GM12878 (cell line): ENCODE data around the gene SUPT7L. TPM values are rescaled to one million over a fixed set of nuclear protein-coding genes. Genes with fewer than 3 reads are reported as not detected.

ENCODE experiments used
- ASH2L ChIP-seq: fragments of 300-600, 200-600 bp; sonication (generic); IDR thresholded peaks from 2 replicates; pipeline ENCODE4 v1.6.1; 2017; ENCODE audit warnings: low read depth, mild to moderate bottlenecking, borderline replicate concordance
- ETV6 ChIP-seq, 2 experiments: fragments of 450-650 bp in 1 of 2; IDR thresholded peaks in 1 of 2; conservative IDR thresholded peaks in 1 of 2; 2 replicates each; pipeline ENCODE4 v1.6.1; 2014; ENCODE audit warnings: antibody characterized with exemption in 1 of 2, borderline replicate concordance in 1 of 2, low read depth in 1 of 2, mild to moderate bottlenecking in 1 of 2, moderate library complexity in 1 of 2
- FOS ChIP-seq: IDR thresholded peaks from 3 replicates; pipeline ENCODE4 v1.6.1; 2011; ENCODE audit warnings: borderline replicate concordance; ENCODE audit not compliant: insufficient read length; ENCODE audit errors: extremely low read depth
- HCFC1 ChIP-seq: fragments of 150-350 bp; IDR thresholded peaks from 2 replicates; pipeline ENCODE4 v1.6.1; 2014; ENCODE audit warnings: low read length
- IKZF1 ChIP-seq: fragments of 450-650 bp; conservative IDR thresholded peaks from 2 replicates; pipeline ENCODE4 v1.6.1; 2017; ENCODE audit warnings: antibody characterized with exemption, mild to moderate bottlenecking
- JUNB ChIP-seq: IDR thresholded peaks from 2 replicates; pipeline ENCODE4 v1.6.1; 2016; ENCODE audit warnings: antibody characterized with exemption, mild to moderate bottlenecking
- LARP7 ChIP-seq: fragments of 450-650 bp; IDR thresholded peaks from 2 replicates; pipeline ENCODE4 v1.6.1; 2017; ENCODE audit warnings: mild to moderate bottlenecking
- MAX ChIP-seq: IDR thresholded peaks from 2 replicates; pipeline ENCODE4 v1.6.1; 2012; ENCODE audit warnings: low read depth, low read length, improper control_type of control experiment
- PAX8 ChIP-seq: fragments of 450-650 bp; IDR thresholded peaks from 2 replicates; pipeline ENCODE4 v1.6.1; 2017; ENCODE audit warnings: mild to moderate bottlenecking, moderate library complexity
- PBX3 ChIP-seq: IDR thresholded peaks from 2 replicates; pipeline ENCODE4 v1.6.1; 2011; ENCODE audit warnings: mild to moderate bottlenecking, low read depth, low read length, moderate library complexity; ENCODE audit not compliant: insufficient replicate concordance
- RELA ChIP-seq: fragments of 450-650 bp; IDR thresholded peaks from 2 replicates; pipeline ENCODE4 v1.8.0; 2014; ENCODE audit warnings: borderline replicate concordance; ENCODE audit not compliant: partially characterized antibody
- SMARCA5 ChIP-seq: fragments of 450-650 bp; IDR thresholded peaks from 2 replicates; pipeline ENCODE4 v1.6.1; 2017; ENCODE audit warnings: mild to moderate bottlenecking
- SREBF1 ChIP-seq: IDR thresholded peaks from 2 replicates; pipeline ENCODE4 v1.6.1; 2012; ENCODE audit warnings: mild to moderate bottlenecking, low read length
- TCF3 ChIP-seq: IDR thresholded peaks from 2 replicates; pipeline ENCODE4 v1.6.1; 2012; ENCODE audit warnings: low read depth, mild to moderate bottlenecking, low read length, borderline replicate concordance; ENCODE audit not compliant: insufficient read depth
- USF1 ChIP-seq: IDR thresholded peaks from 2 replicates; pipeline ENCODE4 v1.6.1; 2011; ENCODE audit warnings: borderline replicate concordance, low read depth, mild to moderate bottlenecking, moderate library complexity, mixed read lengths, low read length; ENCODE audit not compliant: insufficient read depth; ENCODE audit errors: extremely low read length
- ZBTB40 ChIP-seq: fragments of 450-650 bp; IDR thresholded peaks from 2 replicates; pipeline ENCODE4 v1.6.1; 2016; ENCODE audit warnings: mild to moderate bottlenecking, moderate library complexity, borderline replicate concordance
- ZNF384 ChIP-seq: IDR thresholded peaks from 2 replicates; pipeline ENCODE4 v1.6.1; 2012; ENCODE audit warnings: low read depth, mild to moderate bottlenecking, low read length, improper control_type of control experiment, borderline replicate concordance
- ZNF687 ChIP-seq: fragments of 450-650 bp; IDR thresholded peaks from 2 replicates; pipeline ENCODE4 v1.6.1; 2017; ENCODE audit warnings: mild to moderate bottlenecking, moderate library complexity
- polyA plus RNA-seq, 11 experiments: library from polyadenylated mRNA; depleted of rRNA in 4 of 11; unstranded in 6 of 11; stranded (reverse) in 5 of 11; fragments of >200 nt; fragmentation: Nextera tagmentation in 4 of 11; fragmentation: Illumina TruSeq in 1 of 11; extraction: Ambion mirVana in 4 of 11; extraction: Trizol in 1 of 11; gene quantifications; 1 replicate in 1 of 11; 2 replicates in 10 of 11; pipeline versions ENCODE4 v1.2.1 to v1.2.3, GENCODE V29; 2011 to 2016; ENCODE audit warnings: inconsistent platforms in 2 of 11, missing spikeins in 2 of 11, low read depth in 1 of 11
- total RNA-seq, 4 experiments: library from RNA; depleted of rRNA in 3 of 4; stranded (reverse); fragments of >200 nt in 3 of 4; fragmentation: Illumina TruSeq in 1 of 4; extraction: Trizol in 1 of 4; gene quantifications; 2 replicates each; pipeline versions ENCODE4 v1.2.1 to v1.2.3, GENCODE V29; 2013 to 2021

Gene SUPT7L
- total and polyA plus RNA-seq, 10 of the 15 experiments (the other 5 are each of a cell fraction or from before 2014, with no cell fraction given) = 10.2 to 43.7 (median 21.3) TPM

GRCh38 chr2:27628767-27629709 lies 34.4 kb downstream of the SUPT7L start, which contains the start of the genes CCDC121 and GPN1 (continued):
- peak; percentile 86 for TF ChIP-seq ZBTB40
- no peak for TF ChIP-seq USF1
- no peak for TF ChIP-seq PBX3
- TF ChIP-seq HCFC1 = peak; percentile 66
- no peak for TF ChIP-seq FOS
- TF ChIP-seq IKZF1 = peak; percentile 68
- peak; percentile 84 for TF ChIP-seq JUNB
- TF ChIP-seq TCF3 = peak; percentile 20; the same call in 1 of the 2 replicates
- TF ChIP-seq SREBF1 = no peak
- peak in 1 of 2 experiments; percentile 23; a peak in 2 of 4 replicates for TF ChIP-seq ETV6 (conservative IDR thresholded peaks at IDR 0.05 in 1 of 2, IDR thresholded peaks at IDR 0.05 in 1 of 2; ENCODE audit: borderline replicate concordance in 1 of 2, low read depth in 1 of 2)
- no peak for TF ChIP-seq ZNF687
- no peak for TF ChIP-seq ZNF384
- no peak for TF ChIP-seq SMARCA5
- TF ChIP-seq LARP7 = no peak
- no peak for TF ChIP-seq PAX8
- peak; percentile 93 for TF ChIP-seq RELA
- 0 out of 2 replicates have a peak, but pooled peaks have one; percentile 47 for TF ChIP-seq ASH2L
- peak; percentile 68 for TF ChIP-seq MAX
